NCI-H187 (cell line): ENCODE measurements around the gene TRIM72.
"Not testable (repeated sequence)": the region's sequence is repeated elsewhere in the genome, so short reads cannot be mapped to it uniquely, and the experiment has no call there.

Experiments used
- DNase-seq, 2 experiments: peaks; one replicate each; lab custom pipeline; 2025; lab: John Stamatoyannopoulos, UW

TRIM72 gene

GRCh38 chr16:31215287-31216162, 1.6 kb downstream of the TRIM72 start:
- no peak for DNase-seq

GRCh38 chr16:31216422-31217135, 2.7 kb downstream of the TRIM72 start, which contains the start of gene PYDC1:
PYDC1 (minus strand) TSS chr16:31217135; CDS start chr16:31217028, 107 bp downstream.
- DNase-seq: no peak

DNA sequence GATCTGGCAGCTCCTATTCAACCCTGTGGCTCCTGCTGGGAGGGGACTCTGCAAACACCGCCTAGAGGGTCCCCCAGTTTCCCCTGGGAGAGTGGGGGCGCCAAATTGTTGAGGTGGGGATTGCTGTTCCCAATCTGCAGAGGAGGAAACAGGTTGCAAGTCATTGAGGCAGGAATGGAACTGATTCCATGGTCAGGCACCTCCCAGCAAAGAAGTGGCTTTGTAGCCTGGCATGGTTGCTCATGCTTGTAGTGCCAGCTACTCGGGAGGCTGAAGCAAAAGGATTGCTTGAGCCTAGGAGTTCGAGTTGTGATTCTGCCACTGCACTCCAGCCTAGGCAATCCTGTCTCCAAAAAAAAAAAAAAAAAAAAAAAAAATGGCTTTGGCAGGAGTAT, 3.2 kb downstream of the TRIM72 start:
- no peak for DNase-seq

- DNase-seq: no peak
Measured at GRCh38 chr16:31219154-31219741, 5.3 kb downstream of the TRIM72 start.

GRCh38 chr16:31221357-31222160, 7.6 kb downstream of the TRIM72 start:
- DNase-seq: no peak

DNA sequence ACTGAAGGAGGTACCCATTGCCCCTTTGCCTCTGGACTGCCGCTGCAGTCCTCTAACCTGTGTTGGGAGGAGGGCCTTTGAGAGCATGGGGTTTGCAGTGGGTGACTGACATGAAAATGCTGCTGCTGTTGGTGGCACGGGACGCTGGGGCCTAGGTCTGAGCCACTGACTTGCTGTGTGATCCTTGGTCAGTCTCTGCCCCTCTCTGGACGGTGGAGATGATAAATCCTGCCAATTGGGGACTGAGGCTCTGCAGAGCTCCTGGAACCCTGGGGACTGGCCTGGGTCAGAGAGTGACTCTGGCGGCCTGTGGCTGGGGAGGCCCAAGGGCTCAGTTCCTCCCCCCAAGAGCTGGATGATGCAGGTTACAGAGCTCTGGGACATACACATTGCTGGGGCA, 9.1 kb downstream of the TRIM72 start:
- DNase-seq: no peak

DNA sequence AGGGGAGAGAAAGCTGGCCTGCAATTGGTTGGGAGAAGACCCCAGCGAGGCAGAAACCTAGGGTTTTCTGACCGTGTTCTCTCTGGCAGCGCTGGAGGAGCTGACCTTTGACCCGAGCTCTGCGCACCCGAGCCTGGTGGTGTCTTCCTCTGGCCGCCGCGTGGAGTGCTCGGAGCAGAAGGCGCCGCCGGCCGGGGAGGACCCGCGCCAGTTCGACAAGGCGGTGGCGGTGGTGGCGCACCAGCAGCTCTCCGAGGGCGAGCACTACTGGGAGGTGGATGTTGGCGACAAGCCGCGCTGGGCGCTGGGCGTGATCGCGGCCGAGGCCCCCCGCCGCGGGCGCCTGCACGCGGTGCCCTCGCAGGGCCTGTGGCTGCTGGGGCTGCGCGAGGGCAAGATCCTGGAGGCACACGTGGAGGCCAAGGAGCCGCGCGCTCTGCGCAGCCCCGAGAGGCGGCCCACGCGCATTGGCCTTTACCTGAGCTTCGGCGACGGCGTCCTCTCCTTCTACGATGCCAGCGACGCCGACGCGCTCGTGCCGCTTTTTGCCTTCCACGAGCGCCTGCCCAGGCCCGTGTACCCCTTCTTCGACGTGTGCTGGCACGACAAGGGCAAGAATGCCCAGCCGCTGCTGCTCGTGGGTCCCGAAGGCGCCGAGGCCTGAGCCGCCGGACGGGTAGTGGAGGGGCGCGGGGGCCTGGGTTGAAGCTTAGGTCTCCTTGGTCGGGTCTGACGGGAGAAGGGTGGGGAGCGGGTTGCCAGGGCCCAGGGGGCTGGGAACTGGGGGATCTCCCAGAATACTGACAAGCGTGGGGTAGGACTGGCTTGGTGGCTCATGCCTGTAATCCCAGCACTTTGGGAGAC, 10.4 kb downstream of the TRIM72 start:
- no peak for DNase-seq

- no peak for DNase-seq
Measured at GRCh38 chr16:31225193-31225592, 11.3 kb downstream of the TRIM72 start.

DNA sequence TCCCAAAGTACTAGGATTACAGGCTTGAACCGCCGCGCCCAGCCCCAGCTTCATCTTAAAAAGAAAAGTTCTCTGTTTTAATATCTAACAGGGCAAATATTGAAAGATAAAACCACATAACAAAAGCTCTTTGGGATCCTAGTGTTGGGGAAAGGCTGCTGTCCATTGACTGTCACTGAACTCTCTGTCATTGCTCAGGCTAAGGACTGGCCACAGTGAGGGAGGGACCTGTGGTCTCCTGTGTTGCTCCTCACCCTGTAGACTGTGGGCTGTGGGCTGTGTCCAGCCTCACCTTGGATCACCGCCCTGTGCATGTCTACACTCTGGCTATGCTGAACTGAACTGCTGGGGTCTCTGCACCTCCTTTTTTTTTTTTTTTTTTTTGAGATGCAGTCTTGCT, 14.3 kb downstream of the TRIM72 start:
- DNase-seq: no peak

DNA sequence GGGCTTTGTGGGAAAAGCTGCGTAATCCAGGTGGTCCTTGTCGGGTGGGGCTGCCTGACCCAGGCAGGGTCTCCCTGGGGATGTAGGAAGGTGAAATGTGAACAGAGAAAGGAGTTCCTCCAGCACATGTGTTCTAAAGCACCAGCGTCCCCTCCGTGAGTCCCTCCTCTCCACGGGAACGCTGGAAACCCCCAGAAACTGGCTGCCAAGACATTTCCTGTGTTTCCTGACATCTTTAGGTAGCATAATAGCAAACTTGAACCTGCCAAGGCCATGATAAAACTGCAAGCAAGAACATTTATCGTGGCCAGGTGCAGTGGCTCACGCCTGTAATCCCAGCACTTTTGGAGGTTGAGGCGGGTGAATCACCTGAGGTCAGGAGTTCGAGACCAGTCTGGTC, 15.6 kb downstream of the TRIM72 start:
- DNase-seq: no peak

- DNase-seq: no peak
Measured at GRCh38 chr16:31238041-31238440, 24.1 kb downstream of the TRIM72 start.

DNA sequence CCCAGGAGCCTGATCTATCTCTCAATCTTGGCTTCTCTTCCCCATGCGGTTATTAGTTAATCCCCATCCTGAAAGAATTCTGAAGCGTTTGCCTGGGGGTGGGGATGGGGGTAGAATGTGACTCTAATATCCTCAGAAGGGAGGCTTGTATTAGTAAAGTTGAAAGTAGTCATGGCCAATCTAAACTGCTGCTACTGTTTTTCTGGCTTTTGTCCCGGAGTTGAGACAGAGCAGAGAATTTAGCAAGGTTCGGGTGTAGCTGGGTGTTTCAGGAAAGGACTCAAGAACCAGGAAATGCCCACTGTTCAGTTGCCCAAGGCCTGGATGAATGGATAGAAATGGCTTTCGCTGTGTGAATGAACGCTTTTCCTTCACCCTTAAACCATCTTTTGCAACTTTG, 28.3 kb downstream of the TRIM72 start:
- DNase-seq: no peak

DNA sequence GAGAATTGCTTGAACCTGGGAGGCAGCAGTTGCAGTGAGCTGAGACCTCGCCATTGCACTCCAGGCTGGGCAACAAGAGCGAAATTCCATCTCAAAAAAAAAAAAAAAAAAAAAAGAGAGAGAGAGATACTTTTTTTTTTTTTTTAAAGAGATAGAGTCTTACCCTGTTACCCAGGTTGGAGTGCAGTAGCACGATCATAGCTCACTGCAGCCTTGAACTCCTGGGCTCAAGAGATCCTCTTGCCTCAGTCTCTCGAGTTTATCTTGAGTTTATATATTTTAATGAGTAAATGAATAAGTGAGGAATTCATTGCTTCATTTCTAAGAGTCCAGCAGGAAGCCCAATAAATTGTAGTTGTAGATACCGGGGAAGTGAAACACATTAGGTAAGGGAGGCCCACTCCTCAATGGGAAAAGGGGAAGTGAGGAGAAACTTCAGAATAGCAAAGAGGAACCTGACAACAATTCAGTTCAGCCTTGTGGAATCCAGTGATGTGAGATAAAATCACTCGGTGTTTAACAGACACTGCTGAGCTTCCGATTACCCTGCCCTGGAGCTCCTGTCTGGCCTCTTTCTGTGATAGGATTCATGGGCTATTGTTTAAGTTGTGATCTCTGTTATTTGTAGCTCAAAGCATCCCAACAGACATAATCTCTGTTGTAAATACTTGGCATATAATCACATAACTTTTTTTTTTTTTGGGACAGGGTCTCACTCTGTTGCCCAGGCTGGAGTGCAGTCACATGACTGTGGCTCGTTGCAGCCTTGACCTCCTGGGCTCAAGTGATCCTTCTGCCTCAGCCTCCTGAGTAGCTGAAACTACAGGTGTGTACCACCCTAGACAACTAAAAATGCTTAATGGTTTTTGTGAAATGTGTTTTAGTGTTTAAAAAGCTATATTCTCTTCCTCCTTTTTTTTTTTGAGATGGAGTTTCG, 30.1 kb downstream of the TRIM72 start:
- DNase-seq: no peak

DNA sequence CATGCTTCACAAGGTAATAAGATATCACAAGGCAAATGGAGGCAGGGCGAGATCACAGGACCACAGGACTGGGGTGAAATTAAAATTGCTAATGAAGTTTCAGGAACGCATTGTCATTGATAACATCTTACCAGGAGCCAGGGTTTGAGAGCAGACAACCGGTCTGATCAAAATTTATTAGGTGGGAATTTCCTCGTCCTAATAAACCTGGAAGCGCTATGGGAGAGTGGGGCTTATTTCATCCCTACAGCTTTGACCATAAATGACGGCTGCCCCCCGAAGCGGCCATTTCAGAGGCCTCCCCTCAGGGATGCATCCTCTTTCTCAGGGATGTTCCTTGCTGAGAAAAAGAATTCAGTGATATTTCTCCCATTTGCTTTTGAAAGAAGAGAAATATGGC, 31.7 kb downstream of the TRIM72 start:
- not testable (repeated sequence) for DNase-seq

DNA sequence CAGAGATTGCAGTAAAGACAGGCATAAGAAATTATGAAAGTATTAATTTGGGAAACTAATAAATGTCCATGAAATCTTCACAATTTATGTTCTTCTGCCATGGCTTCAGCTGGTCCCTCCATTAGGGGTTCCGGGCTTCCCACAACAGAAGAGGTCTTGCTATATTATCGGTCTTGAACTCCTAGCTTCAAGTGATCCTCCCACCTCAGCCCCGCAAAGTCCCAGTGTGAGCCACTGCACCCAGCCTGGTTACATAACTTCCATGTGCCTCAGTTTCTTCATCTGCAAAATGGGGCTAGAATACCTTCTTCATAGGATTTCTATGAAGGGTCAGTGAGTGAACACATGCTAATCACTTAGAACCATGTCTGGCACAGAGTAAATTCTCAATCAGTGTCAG, 32.4 kb downstream of the TRIM72 start:
- DNase-seq: no peak

GRCh38 chr16:31248344-31248743, 34.4 kb downstream of the TRIM72 start:
- no peak for DNase-seq

DNA sequence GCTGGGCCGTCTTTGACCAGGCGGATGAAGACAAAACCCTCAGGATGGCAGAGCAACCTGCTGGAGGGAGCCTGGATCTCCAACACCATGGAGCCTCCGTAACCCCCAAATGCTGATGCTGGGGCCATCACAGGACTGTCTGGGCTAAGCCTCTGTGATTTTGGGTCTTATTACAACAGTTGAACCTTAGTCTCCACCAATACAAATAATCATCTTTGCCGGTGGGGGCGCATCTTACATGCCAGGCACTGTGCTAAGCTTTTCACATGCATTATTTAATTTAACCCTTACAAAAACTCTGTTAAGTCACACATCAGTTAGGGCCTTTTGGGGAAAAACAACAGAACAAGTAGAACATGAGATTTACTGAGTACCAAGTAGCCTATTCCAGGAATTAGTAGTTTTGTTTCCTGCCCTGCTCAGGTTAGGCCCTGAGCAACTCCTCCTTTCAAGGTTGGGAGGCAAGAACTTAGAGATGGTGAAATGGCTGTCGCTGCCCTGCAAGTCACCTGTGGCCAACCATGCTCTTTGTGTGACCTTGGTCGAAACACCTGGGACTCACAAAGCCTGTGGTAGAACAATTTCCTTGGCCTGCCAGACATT, 37.0 kb downstream of the TRIM72 start:
- DNase-seq: no peak

- DNase-seq: no peak
Measured at GRCh38 chr16:31251435-31251834, 37.5 kb downstream of the TRIM72 start.

- no peak for DNase-seq
Measured at GRCh38 chr16:31253642-31254045, 39.7 kb downstream of the TRIM72 start.

GRCh38 chr16:31256466-31256865, 42.5 kb downstream of the TRIM72 start:
- DNase-seq: no peak
